GM23338 (cell line): ENCODE measurements around the gene FTO. TPM values are rescaled to one million over a fixed set of nuclear protein-coding genes. Genes with fewer than 3 reads are reported as not detected.

Experiments
- ATAC-seq: fragments of 200-7000 bp; cut with Tn5 transposase; 3 replicates; pipeline ENCODE4 v1.9.1; 2020
- DNase-seq: peaks from one replicate; pipeline ENCODE4 v3.0.0-alpha.2; 2015; ENCODE audit warnings: low spot score
- H2AFZ ChIP-seq: fragments of 200-600 bp; sonication (generic); 2 replicates; pipeline ENCODE4 v1.8.0; 2016; ENCODE audit warnings: antibody characterized with exemption, mild to moderate bottlenecking, moderate library complexity
- H3F3A ChIP-seq: fragments of 200-600 bp; sonication (generic); replicated peaks from 2 replicates; pipeline ENCODE4 v1.8.0; 2017; ENCODE audit warnings: antibody characterized with exemption, mixed run types, low read depth
- H3K27ac ChIP-seq: fragments of 200-600 bp; sonication (generic); 2 replicates; pipeline ENCODE4 v1.6.1; 2016; ENCODE audit warnings: low read depth
- H3K27me3 ChIP-seq: fragments of 200-600 bp; sonication (generic); 2 replicates; pipeline ENCODE4 v1.8.0; 2016; ENCODE audit warnings: mild to moderate bottlenecking, mixed run types, moderate library complexity; ENCODE audit not compliant: insufficient read depth
- H3K36me3 ChIP-seq: fragments of 200-600 bp; sonication (generic); 2 replicates; pipeline ENCODE4 v1.8.0; 2016; ENCODE audit warnings: mild to moderate bottlenecking; ENCODE audit not compliant: insufficient read depth
- H3K4me1 ChIP-seq: fragments of 200-600 bp; sonication (generic); 2 replicates; pipeline ENCODE4 v1.8.0; 2016; ENCODE audit warnings: mild to moderate bottlenecking, moderate library complexity; ENCODE audit not compliant: insufficient read depth
- H3K4me2 ChIP-seq: fragments of 200-600 bp; sonication (generic); 2 replicates; pipeline ENCODE4 v1.7.1; 2017; ENCODE audit warnings: mixed run types
- H3K4me3 ChIP-seq: fragments of 200-600 bp; sonication (generic); 2 replicates; pipeline ENCODE4 v1.6.1; 2016; ENCODE audit warnings: mixed run types
- H3K79me2 ChIP-seq: fragments of 200-600 bp; sonication (generic); replicated peaks from 2 replicates; pipeline ENCODE4 v1.8.0; 2017; ENCODE audit warnings: mild to moderate bottlenecking; ENCODE audit not compliant: insufficient read depth
- H3K9me2 ChIP-seq: fragments of 200-600 bp; sonication (generic); 2 replicates; pipeline ENCODE4 v1.8.0; 2017; ENCODE audit not compliant: insufficient read depth
- H4K20me1 ChIP-seq: fragments of 200-600 bp; sonication (generic); replicated peaks from 2 replicates; pipeline ENCODE4 v1.8.0; 2017; ENCODE audit warnings: mild to moderate bottlenecking; ENCODE audit not compliant: insufficient read depth
- H3K27ac Mint-ChIP-seq: 2 replicates; pipeline ENCODE4 v1.8.0; 2020; ENCODE audit warnings: inconsistent platforms, mild to moderate bottlenecking, moderate library complexity, mixed read lengths
- H3K27me3 Mint-ChIP-seq: 3 replicates; pipeline ENCODE4 v1.8.0; 2022; ENCODE audit warnings: low read depth, mild to moderate bottlenecking, moderate library complexity, mixed read lengths, inconsistent platforms; ENCODE audit not compliant: insufficient read depth, poor library complexity
- H3K36me3 Mint-ChIP-seq: 3 replicates; pipeline ENCODE4 v1.8.0; 2021; ENCODE audit warnings: low read depth, mild to moderate bottlenecking, inconsistent platforms, moderate library complexity, mixed read lengths
- H3K4me1 Mint-ChIP-seq: 3 replicates; pipeline ENCODE4 v1.8.0; 2020; ENCODE audit warnings: mild to moderate bottlenecking, inconsistent platforms, mixed read lengths
- H3K4me3 Mint-ChIP-seq: 3 replicates; pipeline ENCODE4 v1.8.0; 2021; ENCODE audit warnings: moderate library complexity, mild to moderate bottlenecking, inconsistent platforms, mixed read lengths
- H3K9me3 Mint-ChIP-seq: 3 replicates; pipeline ENCODE4 v1.8.0; 2020; ENCODE audit warnings: moderate library complexity, mild to moderate bottlenecking, inconsistent platforms, mixed read lengths
- CREB1 ChIP-seq: fragments of 250-450 bp; sonication (Bioruptor Pico); IDR thresholded peaks from 2 replicates; pipeline ENCODE4 v1.5.0; 2020; ENCODE audit warnings: low read depth, mild to moderate bottlenecking, moderate library complexity
- ETS1 ChIP-seq: IDR thresholded peaks from 2 replicates; pipeline ENCODE4 v1.6.1; 2016; ENCODE audit warnings: antibody characterized with exemption
- EZH2phosphoT487 ChIP-seq: fragments of 200-600 bp; sonication (generic); IDR thresholded peaks from one replicate; pipeline ENCODE4 v1.8.1; 2018; ENCODE audit warnings: antibody characterized with exemption; ENCODE audit not compliant: unreplicated experiment
- JUNB ChIP-seq: IDR thresholded peaks from one replicate; pipeline ENCODE4 v1.6.1; 2016; ENCODE audit warnings: antibody characterized with exemption; ENCODE audit not compliant: unreplicated experiment
- NANOG ChIP-seq: IDR thresholded peaks from 2 replicates; pipeline ENCODE4 v1.6.1; 2016; ENCODE audit warnings: antibody characterized with exemption, borderline replicate concordance
- POLR2AphosphoS5 ChIP-seq: IDR thresholded peaks from 2 replicates; pipeline ENCODE4 v1.6.1; 2016; ENCODE audit warnings: antibody characterized with exemption, low read depth
- STAT1 ChIP-seq: IDR thresholded peaks from one replicate; pipeline ENCODE4 v1.6.1; 2016; ENCODE audit warnings: antibody characterized with exemption; ENCODE audit not compliant: unreplicated experiment
- ZNF331 ChIP-seq: fragments of 250-450 bp; sonication (Bioruptor Pico); IDR thresholded peaks from 2 replicates; pipeline ENCODE4 v1.5.0; 2020; ENCODE audit warnings: low read depth, mild to moderate bottlenecking, moderate library complexity
- ZNF462 ChIP-seq: fragments of 250-450 bp; sonication (Bioruptor Pico); IDR thresholded peaks from 2 replicates; pipeline ENCODE4 v1.5.0; 2020; ENCODE audit warnings: mild to moderate bottlenecking, moderate library complexity
- polyA plus RNA-seq: library from polyadenylated mRNA; unstranded; fragments of >200 nt; fragmentation: Nextera tagmentation; extraction: Ambion mirVana; gene quantifications from 2 replicates; pipeline ENCODE4 v1.2.1, GENCODE V29; 2016
- total RNA-seq: library from RNA; depleted of rRNA; stranded (reverse); fragments of >200 nt; shearing (Covaris generic); gene quantifications from 2 replicates; pipeline ENCODE4 v1.2.3, GENCODE V29; 2014

Gene FTO
- total and polyA plus RNA-seq, 2 experiments from 2014 or later: 17.7 to 69.6 TPM

GRCh38 chr16:54128629-54129234 is 424.8 kb downstream of the FTO start (continued):
- no peak for TF ChIP-seq ZNF462
- no peak for TF ChIP-seq ZNF331

- Histone ChIP-seq H3K27me3 (no peaks in the 10 kb centered on the region), H3K4me1 (no peaks in the 10 kb centered on the region), H3K36me3 (peaks cover 3% of the 10 kb centered on the region; the same call in 1 of the 2 replicates), H4K20me1 (no peaks in the 10 kb centered on the region), H3K9me2 (0 out of 2 replicates have a peak, but pooled peaks cover 11% of the 10 kb centered on the region), H3K79me2 (no peaks in the 10 kb centered on the region), H3F3A (no peaks in the 10 kb centered on the region), H3K4me3 (no peak overlapping the region), H2AFZ (no peak overlapping the region), H3K27ac (no peak overlapping the region), H3K4me2 (no peak overlapping the region)
- Mint-ChIP-seq H3K36me3 (no peaks in the 10 kb centered on the region), H3K4me3 (no peak overlapping the region), H3K4me1 (peaks cover 3% of the 10 kb centered on the region; the same call in 2 of the 3 replicates), H3K27ac (no peak overlapping the region), H3K9me3 (peaks cover 7% of the 10 kb centered on the region; the same call in 1 of the 3 replicates), H3K27me3 (peaks cover 7% of the 10 kb centered on the region)
- no peak for ATAC-seq
- no peak for DNase-seq
- no peak for TF ChIP-seq CREB1
- no peak for TF ChIP-seq ETS1
- TF ChIP-seq POLR2AphosphoS5: no peak
- TF ChIP-seq ZNF462: no peak
- TF ChIP-seq JUNB: no peak
- no peak for TF ChIP-seq STAT1
- no peak for TF ChIP-seq EZH2phosphoT487
- no peak for TF ChIP-seq NANOG
Measured at GRCh38 chr16:54129810-54130209, 425.9 kb downstream of the FTO start.
